ENCODE results near the gene TRAM2.

DNA sequence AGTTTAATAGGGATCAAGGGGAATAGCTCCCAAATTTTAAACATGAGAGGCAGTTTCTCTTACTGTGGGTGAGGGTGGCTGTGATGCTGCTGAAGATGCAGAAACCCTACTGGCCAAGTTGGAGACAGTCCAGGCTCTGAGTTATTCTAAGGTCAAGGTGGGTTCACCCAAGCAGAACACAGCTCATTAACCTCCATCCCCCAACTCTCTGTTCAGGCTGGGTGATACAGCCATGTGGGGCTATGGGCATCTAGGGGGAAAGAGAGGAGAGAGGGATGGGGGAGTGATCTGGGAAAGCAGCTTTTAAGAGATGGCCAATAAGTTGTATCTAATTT lies 18.9 kb upstream of the TRAM2 start:
- TF ChIP-seq, protein P1, sequence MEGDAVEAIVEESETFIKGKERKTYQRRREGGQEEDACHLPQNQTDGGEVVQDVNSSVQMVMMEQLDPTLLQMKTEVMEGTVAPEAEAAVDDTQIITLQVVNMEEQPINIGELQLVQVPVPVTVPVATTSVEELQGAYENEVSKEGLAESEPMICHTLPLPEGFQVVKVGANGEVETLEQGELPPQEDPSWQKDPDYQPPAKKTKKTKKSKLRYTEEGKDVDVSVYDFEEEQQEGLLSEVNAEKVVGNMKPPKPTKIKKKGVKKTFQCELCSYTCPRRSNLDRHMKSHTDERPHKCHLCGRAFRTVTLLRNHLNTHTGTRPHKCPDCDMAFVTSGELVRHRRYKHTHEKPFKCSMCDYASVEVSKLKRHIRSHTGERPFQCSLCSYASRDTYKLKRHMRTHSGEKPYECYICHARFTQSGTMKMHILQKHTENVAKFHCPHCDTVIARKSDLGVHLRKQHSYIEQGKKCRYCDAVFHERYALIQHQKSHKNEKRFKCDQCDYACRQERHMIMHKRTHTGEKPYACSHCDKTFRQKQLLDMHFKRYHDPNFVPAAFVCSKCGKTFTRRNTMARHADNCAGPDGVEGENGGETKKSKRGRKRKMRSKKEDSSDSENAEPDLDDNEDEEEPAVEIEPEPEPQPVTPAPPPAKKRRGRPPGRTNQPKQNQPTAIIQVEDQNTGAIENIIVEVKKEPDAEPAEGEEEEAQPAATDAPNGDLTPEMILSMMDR (IDR thresholded peaks at IDR 0.05; ENCODE audit: low read depth, low read length, poor library complexity, severe bottlenecking), result no peak
- TF ChIP-seq EZH2phosphoT487 (IDR thresholded peaks at IDR 0.05; ENCODE audit: borderline replicate concordance, low read length), result no peak
